ENCODE results near the gene ELK3.

Gene ELK3

GRCh38 chr12:96215919-96216273 is 21.7 kb downstream of the ELK3 start:
- DNase-seq, result peak; percentile 17

- DNase-seq, result peak; percentile 6
These were observed 25.0 kb downstream of the ELK3 start for GRCh38 chr12:96218989-96219678.

- peak; percentile 25 for DNase-seq
These were observed 25.6 kb downstream of the ELK3 start for GRCh38 chr12:96219700-96220206.

GRCh38 chr12:96220902-96221301 is 26.7 kb downstream of the ELK3 start:
- no peak for DNase-seq

GRCh38 chr12:96221391-96221790 is 27.2 kb downstream of the ELK3 start:
- no peak for DNase-seq

- DNase-seq, result peak; percentile 14
These were observed 29.4 kb downstream of the ELK3 start for GRCh38 chr12:96223411-96224218.

GRCh38 chr12:96224219-96224615 is 30.0 kb downstream of the ELK3 start:
- no peak for DNase-seq

DNA sequence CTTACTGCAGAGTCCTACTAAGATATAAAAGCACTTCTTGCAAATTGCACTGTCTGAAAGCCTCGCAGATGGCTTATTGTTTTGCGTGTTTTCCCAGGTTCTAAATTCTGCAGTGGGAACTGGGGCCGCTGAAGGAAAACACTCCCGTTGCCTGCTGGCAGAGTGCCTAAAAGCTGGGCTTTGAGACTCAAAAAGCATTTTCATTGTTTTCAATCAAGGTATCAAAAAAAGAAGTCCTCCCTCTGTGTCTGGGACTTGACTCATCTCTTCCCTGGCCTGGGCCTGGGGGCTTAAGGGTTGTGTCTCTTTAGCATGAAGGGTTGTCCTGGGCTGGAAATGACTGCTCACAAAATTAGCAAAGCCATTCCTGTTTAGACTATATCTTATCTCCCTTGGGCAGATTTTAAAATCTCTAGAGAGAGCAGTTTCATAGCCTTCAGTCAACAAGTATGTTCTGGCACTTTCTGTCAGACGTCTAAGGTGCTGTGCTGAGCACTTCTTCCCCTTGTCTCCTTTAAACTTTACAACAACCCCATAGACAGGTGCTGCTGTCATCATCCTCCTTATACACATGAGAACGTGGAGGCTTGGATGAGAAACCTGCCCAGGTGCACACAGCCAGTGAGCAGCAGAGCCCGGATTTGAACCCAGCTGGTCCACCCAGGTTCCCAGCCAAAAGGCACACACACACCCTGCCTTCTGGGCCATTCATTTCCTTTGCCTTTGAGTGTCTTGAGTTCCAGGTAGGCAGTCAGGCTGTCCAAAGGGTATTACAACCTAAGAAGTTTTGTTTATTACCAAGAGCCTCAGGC is 31.1 kb downstream of the ELK3 start:
- DNase-seq, result no peak

GRCh38 chr12:96225994-96226399 is 31.8 kb downstream of the ELK3 start:
- DNase-seq, result no peak

- DNase-seq, result no peak
These were observed 32.2 kb downstream of the ELK3 start for GRCh38 chr12:96226401-96226800.

DNA sequence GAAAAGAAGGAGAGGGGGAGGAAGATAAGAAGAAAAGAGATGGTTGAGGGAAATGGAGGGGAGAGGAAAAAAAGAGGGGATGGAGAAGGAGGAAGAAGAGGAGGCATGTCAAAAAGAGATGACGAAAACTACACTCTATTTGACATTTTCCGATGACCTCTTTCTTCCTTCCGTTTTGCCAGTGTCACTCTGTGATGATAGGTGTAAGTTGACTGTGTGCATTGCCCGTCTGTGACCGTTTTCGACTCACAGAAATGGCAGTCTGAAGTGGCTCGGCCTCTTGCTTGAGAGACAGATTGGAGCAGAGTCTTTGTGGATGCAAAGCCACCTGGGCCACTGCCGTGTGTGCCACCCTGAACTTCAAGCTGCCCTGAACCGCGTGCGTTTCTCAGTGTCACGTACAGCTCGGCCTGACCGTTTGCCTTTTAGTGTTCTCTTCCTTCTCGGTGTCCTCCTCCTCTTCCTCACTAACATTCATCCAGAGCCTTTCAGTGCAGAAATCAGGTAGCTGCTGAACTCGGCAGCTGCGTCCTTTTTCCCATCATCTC is 32.7 kb downstream of the ELK3 start:
- DNase-seq, result no peak

- DNase-seq, result no peak
These were observed 33.4 kb downstream of the ELK3 start for GRCh38 chr12:96227365-96228106.

- no peak for DNase-seq
These were observed 34.5 kb downstream of the ELK3 start for GRCh38 chr12:96228566-96229248.

DNA sequence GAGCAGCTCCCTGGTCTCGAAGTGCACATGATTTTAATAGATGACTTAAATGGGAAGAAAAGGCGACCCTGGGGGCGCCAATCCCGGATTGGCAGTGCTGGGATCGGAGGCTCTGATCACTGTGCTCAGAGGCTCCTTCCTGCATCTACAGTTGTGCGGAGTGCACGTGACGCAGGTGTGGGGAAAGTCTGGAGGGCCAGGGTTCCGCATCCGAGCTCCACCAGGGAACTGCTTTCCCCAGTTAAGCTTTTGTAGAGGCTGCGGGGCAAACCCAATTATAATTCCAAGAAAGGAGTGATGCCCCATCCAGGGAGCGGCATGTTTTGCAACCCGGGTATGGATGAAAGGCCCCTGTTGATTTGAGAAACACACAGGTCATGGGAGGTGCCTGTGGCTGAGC is 36.5 kb downstream of the ELK3 start:
- no peak for DNase-seq

- DNase-seq, result no peak
These were observed 39.0 kb downstream of the ELK3 start for GRCh38 chr12:96233168-96233567.

- no peak for DNase-seq
These were observed 39.8 kb downstream of the ELK3 start for GRCh38 chr12:96233939-96234461.

DNA sequence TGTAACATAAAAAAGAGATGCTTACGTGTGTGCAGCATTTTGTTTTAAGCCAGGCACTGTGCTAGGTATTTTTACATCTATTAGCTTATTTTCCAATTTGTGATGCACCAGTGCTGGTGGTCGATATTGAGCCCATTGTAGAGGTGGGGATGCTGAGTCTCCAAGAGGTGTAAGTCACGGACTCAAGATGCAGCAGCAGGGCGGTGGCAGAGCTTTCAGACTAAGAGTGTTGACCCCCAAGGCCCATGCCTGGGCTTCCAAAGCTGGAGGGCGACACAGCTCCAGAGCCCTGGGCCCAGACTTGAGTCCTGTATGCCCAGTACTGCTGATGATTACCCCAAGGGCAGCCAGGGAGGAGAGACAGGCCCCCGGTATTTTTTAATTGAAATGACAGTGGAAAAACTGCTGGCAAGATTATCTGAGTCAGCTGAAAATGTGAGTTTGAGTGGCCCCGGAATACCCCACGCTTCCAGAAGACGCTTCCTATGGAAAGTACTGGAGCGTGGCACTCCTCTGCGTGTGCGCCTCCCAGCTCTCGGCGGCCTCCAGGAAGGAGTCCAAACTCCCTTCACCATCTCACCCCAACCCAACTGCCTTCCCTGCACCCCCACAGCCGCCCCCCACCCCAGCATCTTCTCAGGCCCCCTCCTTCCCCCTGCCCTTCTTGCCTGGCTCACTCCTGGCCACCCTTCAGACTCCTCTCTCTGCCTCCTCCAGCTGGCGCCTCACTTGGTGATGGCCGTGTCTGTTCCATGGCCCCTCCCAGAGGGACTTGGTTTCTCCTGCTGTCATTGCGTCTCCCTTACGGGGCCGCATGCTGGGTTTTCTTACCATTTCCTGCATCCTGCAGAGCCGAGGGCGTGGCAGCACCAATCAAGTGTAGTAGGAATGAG is 40.7 kb downstream of the ELK3 start:
- DNase-seq, result no peak

- no peak for DNase-seq
These were observed 41.3 kb downstream of the ELK3 start for GRCh38 chr12:96235484-96235826.

DNA sequence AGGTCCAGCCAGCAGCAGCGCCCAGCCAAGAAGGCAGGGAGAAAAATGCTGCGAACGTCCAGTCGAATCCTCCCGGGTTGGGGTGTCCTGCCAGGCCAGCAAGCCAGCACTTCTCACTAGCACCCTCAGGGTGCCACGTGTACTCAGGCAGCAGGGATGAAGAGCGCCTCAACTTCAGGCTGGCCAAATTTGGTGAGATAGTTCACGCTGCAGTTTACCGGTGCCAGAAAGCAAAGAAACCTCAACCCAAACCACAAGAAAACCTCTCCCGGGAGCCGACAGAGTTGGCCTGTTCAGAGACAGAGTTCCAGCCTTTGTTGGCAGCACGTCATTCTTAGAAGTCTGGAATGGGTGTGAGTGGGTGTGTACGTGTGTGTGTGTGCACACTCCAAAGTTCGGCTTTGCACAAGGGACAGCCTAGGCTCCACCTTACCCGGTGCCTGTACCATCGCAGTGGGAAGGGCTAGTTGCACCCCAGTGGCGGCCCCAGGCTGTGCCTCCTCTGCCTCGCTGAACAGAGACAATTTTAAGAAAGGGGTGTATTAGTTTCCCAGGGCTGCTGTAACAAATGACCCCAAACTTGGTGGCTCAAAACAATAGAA is 42.1 kb downstream of the ELK3 start:
- peak; percentile 46 for DNase-seq

- no peak for DNase-seq
These were observed 42.9 kb downstream of the ELK3 start for GRCh38 chr12:96237035-96237434.

All from stimulated activated CD8-positive, alpha-beta memory T cell treated with anti-CD3 and anti-CD28 coated beads, Interleukin-4, amount 100 ng/mL, for 48 hours (primary cell).